PC-9 (cell line): ENCODE data around the gene CACNB4. TPM values are rescaled to one million over a fixed set of nuclear protein-coding genes. Genes with fewer than 3 reads are reported as not detected.

Experiments
- BruUV-seq: library from RNA; stranded (reverse); fragments of 400-500 nt; replicated peaks from 2 replicates; lab custom pipeline; 2021; lab: Mats Ljungman, UMichigan
- CTCF ChIA-PET: fragments of 300-600 bp; sonication (Branson Sonifier 250); formaldehyde crosslinking; loops from one replicate; lab custom pipeline; 2022; ENCODE audit warnings: antibody characterized with exemption; lab: Charles Lee
- POLR2A ChIA-PET: fragments of 300-600 bp; sonication (Branson Sonifier 250); formaldehyde crosslinking; loops from one replicate; lab custom pipeline; 2022; ENCODE audit warnings: antibody characterized with exemption; ENCODE audit not compliant: unreplicated experiment; lab: Charles Lee
- DNase-seq, 2 experiments: peaks; one replicate each; pipeline versions ENCODE4 v3.0.0 to v3.0.0-alpha.2; 2015 to 2022; ENCODE audit warnings: mixed read lengths in 1 of 2
- H2AFZ ChIP-seq: fragments of 200-600 bp; sonication (generic); 2 replicates; pipeline ENCODE4 v1.8.1; 2017; ENCODE audit warnings: antibody characterized with exemption
- H3F3A ChIP-seq: fragments of 200-600 bp; sonication (generic); 2 replicates; pipeline ENCODE4 v1.8.1; 2017; ENCODE audit warnings: antibody characterized with exemption, mild to moderate bottlenecking, low read depth; ENCODE audit not compliant: insufficient read depth
- H3K27ac ChIP-seq: fragments of 200-600 bp; sonication (generic); 2 replicates; pipeline ENCODE4 v1.6.1; 2016; ENCODE audit warnings: mixed run types
- H3K27me3 ChIP-seq: fragments of 200-600 bp; sonication (generic); 2 replicates; pipeline ENCODE4 v1.6.1; 2016; ENCODE audit warnings: low read depth, mixed run types; ENCODE audit not compliant: insufficient read depth
- H3K36me3 ChIP-seq: fragments of 200-600 bp; sonication (generic); 2 replicates; pipeline ENCODE4 v1.6.1; 2016; ENCODE audit warnings: low read depth, mixed run types
- H3K4me1 ChIP-seq: fragments of 200-600 bp; sonication (generic); replicated peaks from 2 replicates; pipeline ENCODE4 v1.6.1; 2016; ENCODE audit warnings: mixed run types; ENCODE audit not compliant: insufficient read depth
- H3K4me2 ChIP-seq: fragments of 200-600 bp; sonication (generic); 2 replicates; pipeline ENCODE4 v1.6.1; 2017; ENCODE audit warnings: mixed run types
- H3K4me3 ChIP-seq: fragments of 200-600 bp; sonication (generic); 2 replicates; pipeline ENCODE4 v1.6.1; 2016; ENCODE audit warnings: mixed run types
- H3K79me2 ChIP-seq: fragments of 200-600 bp; sonication (generic); 2 replicates; pipeline ENCODE4 v1.6.1; 2017; ENCODE audit warnings: low read depth, mixed run types
- H3K9me2 ChIP-seq: fragments of 200-600 bp; sonication (generic); 2 replicates; pipeline ENCODE4 v1.8.1; 2017; ENCODE audit warnings: mild to moderate bottlenecking; ENCODE audit not compliant: insufficient read depth
- H3K9me3 ChIP-seq: fragments of 200-600 bp; sonication (generic); 2 replicates; pipeline ENCODE4 v1.8.1; 2016; ENCODE audit warnings: low read depth; ENCODE audit not compliant: insufficient read depth
- H4K20me1 ChIP-seq: fragments of 200-600 bp; sonication (generic); 2 replicates; pipeline ENCODE4 v1.8.1; 2017; ENCODE audit not compliant: insufficient read depth
- CTCF ChIP-seq: fragments of 200-600 bp; sonication (generic); conservative IDR thresholded peaks from 2 replicates; pipeline ENCODE4 v1.6.1; 2017; ENCODE audit warnings: mixed run types, antibody characterized with exemption, mild to moderate bottlenecking, moderate library complexity
- EZH2 ChIP-seq: fragments of 200-600 bp; sonication (generic); IDR thresholded peaks from 2 replicates; pipeline ENCODE4 v1.8.0; 2017; ENCODE audit warnings: antibody characterized with exemption, low read depth
- intact Hi-C: fragments of 100-400 bp; cut with micrococcal nuclease; formaldehyde crosslinking; loops from one replicate; pipeline ENCODE4 v1.10.0; 2022; ENCODE audit not compliant: unreplicated experiment
- total RNA-seq: library from RNA; stranded (reverse); gene quantifications from 2 replicates; pipeline ENCODE4 v1.2.3, GENCODE V29; 2021

Gene CACNB4
- total RNA-seq, 1 experiment from 2014 or later: 0.98 TPM

- ChIA-PET CTCF (no interaction called here), POLR2A (interaction anchor here (0.6 kb wide), 1 partner anchor 45 kb away, joined by 4 read pairs; no protein-coding TSS in a partner anchor)
- Histone ChIP-seq H3K4me2 (no peak overlapping the region), H3K79me2 (no peaks in the 10 kb centered on the region), H3F3A (no peaks in the 10 kb centered on the region), H3K4me3 (no peak overlapping the region), H4K20me1 (no peaks in the 10 kb centered on the region), H3K4me1 (no peaks in the 10 kb centered on the region), H2AFZ (no peak overlapping the region), H3K27me3 (no peaks in the 10 kb centered on the region; the same call in 1 of the 2 replicates), H3K9me3 (no peaks in the 10 kb centered on the region), H3K9me2 (no peaks in the 10 kb centered on the region), H3K36me3 (no peaks in the 10 kb centered on the region), H3K27ac (no peak overlapping the region)
- TF ChIP-seq EZH2 (no peak), CTCF (no peak)
- BruUV-seq: no TSS peak
- DNase-seq: no peak
- intact Hi-C loops: no loop called here
Measured at GRCh38 chr2:151902829-151903228, 196.0 kb downstream of the CACNB4 start.

DNA sequence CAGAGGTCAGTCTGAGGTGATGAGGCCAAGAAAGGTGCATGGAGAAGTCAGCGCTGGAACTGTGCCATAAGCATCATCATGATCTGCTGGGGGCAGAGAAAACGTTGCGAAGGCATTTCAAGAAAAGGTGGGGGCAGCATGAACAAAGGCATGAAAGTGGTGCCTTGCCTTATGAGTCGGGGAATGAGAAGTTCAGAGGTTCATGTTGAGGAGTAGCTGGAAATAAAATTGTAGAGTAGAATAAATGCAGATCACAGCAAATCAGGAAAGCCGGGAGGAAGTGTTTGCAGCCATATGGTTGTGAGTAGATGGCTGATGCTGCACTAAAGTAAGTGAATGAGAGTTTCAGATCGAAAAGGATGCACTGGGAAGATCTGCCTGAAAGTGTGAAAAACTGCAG is 198.5 kb downstream of the CACNB4 start:
- no peaks in the 10 kb centered on the region for H3F3A ChIP-seq
- no peaks in the 10 kb centered on the region for H3K9me3 ChIP-seq
- no peak for DNase-seq
- ChIA-PET POLR2A (no interaction called here), CTCF (no interaction called here)
- H3K4me1 ChIP-seq: no peaks in the 10 kb centered on the region
- no peak overlapping the region for H3K27ac ChIP-seq
- no peaks in the 10 kb centered on the region for H4K20me1 ChIP-seq
- no peaks in the 10 kb centered on the region for H3K9me2 ChIP-seq
- no TSS peak for BruUV-seq
- H3K27me3 ChIP-seq: no peaks in the 10 kb centered on the region; the same call in 1 of the 2 replicates
- H3K4me2 ChIP-seq: no peak overlapping the region
- no peaks in the 10 kb centered on the region for H3K79me2 ChIP-seq
- TF ChIP-seq CTCF: no peak
- TF ChIP-seq EZH2: no peak
- H3K4me3 ChIP-seq: no peak overlapping the region
- intact Hi-C loops: no loop called here
- H3K36me3 ChIP-seq: no peaks in the 10 kb centered on the region
- H2AFZ ChIP-seq: no peak overlapping the region

- no peaks in the 10 kb centered on the region for H4K20me1 ChIP-seq
- CTCF ChIA-PET: no interaction called here
- no peaks in the 10 kb centered on the region; the same call in 1 of the 2 replicates for H3K27me3 ChIP-seq
- no peak overlapping the region for H3K4me2 ChIP-seq
- no peaks in the 10 kb centered on the region for H3K4me1 ChIP-seq
- H3K9me3 ChIP-seq: no peaks in the 10 kb centered on the region
- H3F3A ChIP-seq: no peaks in the 10 kb centered on the region
- DNase-seq: no peak
- POLR2A ChIA-PET: no interaction called here
- H3K27ac ChIP-seq: no peak overlapping the region
- TF ChIP-seq EZH2 (no peak), CTCF (no peak)
- intact Hi-C loops: no loop called here
- no peak overlapping the region for H3K4me3 ChIP-seq
- no peaks in the 10 kb centered on the region for H3K79me2 ChIP-seq
- BruUV-seq: no TSS peak
- H3K9me2 ChIP-seq: no peaks in the 10 kb centered on the region
- H3K36me3 ChIP-seq: no peaks in the 10 kb centered on the region
- no peak overlapping the region for H2AFZ ChIP-seq
Measured at GRCh38 chr2:151899156-151899555, 199.7 kb downstream of the CACNB4 start.
